Liver (tissue), 3 donors: Measurements from ENCODE around the gene CDKN2C.

Experiments
- ATF3 ChIP-seq: IDR thresholded peaks from 2 replicates; pipeline ENCODE4 v1.6.1; 2016; ENCODE audit warnings: antibody characterized with exemption
- EGR1 ChIP-seq, 2 donors: IDR thresholded peaks; 2 replicates each; pipeline ENCODE4 v1.6.1; 2016 to 2018; ENCODE audit warnings: antibody characterized with exemption in 2 of 2, low read depth in 2 of 2
- GABPA ChIP-seq, 2 donors: IDR thresholded peaks in 1 of 2; conservative IDR thresholded peaks in 1 of 2; 2 replicates each; pipeline ENCODE4 v1.6.1; 2016; ENCODE audit warnings: antibody characterized with exemption in 2 of 2, mild to moderate bottlenecking in 1 of 2, moderate library complexity in 1 of 2
- JUND ChIP-seq, 2 donors: IDR thresholded peaks; 2 replicates each; pipeline ENCODE4 v1.6.1; 2016; ENCODE audit warnings: antibody characterized with exemption in 2 of 2
- MAX ChIP-seq: IDR thresholded peaks from 2 replicates; pipeline ENCODE4 v1.6.1; 2016; ENCODE audit warnings: antibody characterized with exemption
- SP1 ChIP-seq: IDR thresholded peaks from 2 replicates; pipeline ENCODE4 v1.6.1; 2018; ENCODE audit warnings: antibody characterized with exemption, mild to moderate bottlenecking
- TAF1 ChIP-seq: conservative IDR thresholded peaks from 2 replicates; pipeline ENCODE4 v1.6.1; 2016; ENCODE audit warnings: antibody characterized with exemption, mild to moderate bottlenecking
- YY1 ChIP-seq: IDR thresholded peaks from 2 replicates; pipeline ENCODE4 v1.6.1; 2016; ENCODE audit warnings: antibody characterized with exemption, mild to moderate bottlenecking
- ZBTB33 ChIP-seq: IDR thresholded peaks from 2 replicates; pipeline ENCODE4 v1.6.1; 2016; ENCODE audit warnings: antibody characterized with exemption
- TF ChIP-seq, protein P1 (sequence below): fragments of 150-350 bp; IDR thresholded peaks from 2 replicates; pipeline ENCODE4 v1.5.1; 2017; ENCODE audit warnings: improper control_type of control experiment, low read depth, low read length; ENCODE audit not compliant: missing input control
- TF ChIP-seq, protein P2 (sequence below): IDR thresholded peaks from 2 replicates; pipeline ENCODE4 v1.6.1; 2016; ENCODE audit warnings: antibody characterized with exemption, mild to moderate bottlenecking
- donor health status: healthy.
- donor health status: healthy.

DNA sequence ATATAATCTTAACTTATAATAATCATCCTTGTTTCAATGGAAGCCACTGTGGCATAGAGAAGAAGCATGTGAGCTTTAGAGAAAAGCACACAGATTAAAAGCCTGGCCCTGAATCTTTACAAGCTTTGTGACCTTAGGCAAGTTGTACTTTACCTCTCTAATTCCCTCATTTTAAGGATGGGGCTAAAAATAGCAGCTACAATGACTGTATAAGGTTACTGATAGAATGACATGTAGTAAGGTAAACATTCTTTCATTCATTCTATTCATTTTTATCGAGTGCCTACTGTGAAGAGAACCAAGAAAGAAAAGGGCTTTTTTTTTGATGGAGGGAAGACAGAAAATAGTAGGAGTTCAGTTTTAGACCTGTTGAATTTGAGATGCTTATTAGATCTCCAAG is 25.6 kb downstream of the CDKN2C start:
- TF ChIP-seq, protein P1, sequence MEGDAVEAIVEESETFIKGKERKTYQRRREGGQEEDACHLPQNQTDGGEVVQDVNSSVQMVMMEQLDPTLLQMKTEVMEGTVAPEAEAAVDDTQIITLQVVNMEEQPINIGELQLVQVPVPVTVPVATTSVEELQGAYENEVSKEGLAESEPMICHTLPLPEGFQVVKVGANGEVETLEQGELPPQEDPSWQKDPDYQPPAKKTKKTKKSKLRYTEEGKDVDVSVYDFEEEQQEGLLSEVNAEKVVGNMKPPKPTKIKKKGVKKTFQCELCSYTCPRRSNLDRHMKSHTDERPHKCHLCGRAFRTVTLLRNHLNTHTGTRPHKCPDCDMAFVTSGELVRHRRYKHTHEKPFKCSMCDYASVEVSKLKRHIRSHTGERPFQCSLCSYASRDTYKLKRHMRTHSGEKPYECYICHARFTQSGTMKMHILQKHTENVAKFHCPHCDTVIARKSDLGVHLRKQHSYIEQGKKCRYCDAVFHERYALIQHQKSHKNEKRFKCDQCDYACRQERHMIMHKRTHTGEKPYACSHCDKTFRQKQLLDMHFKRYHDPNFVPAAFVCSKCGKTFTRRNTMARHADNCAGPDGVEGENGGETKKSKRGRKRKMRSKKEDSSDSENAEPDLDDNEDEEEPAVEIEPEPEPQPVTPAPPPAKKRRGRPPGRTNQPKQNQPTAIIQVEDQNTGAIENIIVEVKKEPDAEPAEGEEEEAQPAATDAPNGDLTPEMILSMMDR: no peak
- TF ChIP-seq YY1 (no peak), EGR1 (IDR thresholded peaks at IDR 0.05; ENCODE audit: low read depth in 2 of 2) (no peak), ZBTB33 (no peak), ATF3 (no peak), GABPA (IDR thresholded peaks at IDR 0.05 in 1 of 2, conservative IDR thresholded peaks at IDR 0.05 in 1 of 2) (no peak), SP1 (no peak), TAF1 (no peak), MAX (no peak), JUND (IDR thresholded peaks at IDR 0.05) (no peak)
- TF ChIP-seq, protein P2, sequence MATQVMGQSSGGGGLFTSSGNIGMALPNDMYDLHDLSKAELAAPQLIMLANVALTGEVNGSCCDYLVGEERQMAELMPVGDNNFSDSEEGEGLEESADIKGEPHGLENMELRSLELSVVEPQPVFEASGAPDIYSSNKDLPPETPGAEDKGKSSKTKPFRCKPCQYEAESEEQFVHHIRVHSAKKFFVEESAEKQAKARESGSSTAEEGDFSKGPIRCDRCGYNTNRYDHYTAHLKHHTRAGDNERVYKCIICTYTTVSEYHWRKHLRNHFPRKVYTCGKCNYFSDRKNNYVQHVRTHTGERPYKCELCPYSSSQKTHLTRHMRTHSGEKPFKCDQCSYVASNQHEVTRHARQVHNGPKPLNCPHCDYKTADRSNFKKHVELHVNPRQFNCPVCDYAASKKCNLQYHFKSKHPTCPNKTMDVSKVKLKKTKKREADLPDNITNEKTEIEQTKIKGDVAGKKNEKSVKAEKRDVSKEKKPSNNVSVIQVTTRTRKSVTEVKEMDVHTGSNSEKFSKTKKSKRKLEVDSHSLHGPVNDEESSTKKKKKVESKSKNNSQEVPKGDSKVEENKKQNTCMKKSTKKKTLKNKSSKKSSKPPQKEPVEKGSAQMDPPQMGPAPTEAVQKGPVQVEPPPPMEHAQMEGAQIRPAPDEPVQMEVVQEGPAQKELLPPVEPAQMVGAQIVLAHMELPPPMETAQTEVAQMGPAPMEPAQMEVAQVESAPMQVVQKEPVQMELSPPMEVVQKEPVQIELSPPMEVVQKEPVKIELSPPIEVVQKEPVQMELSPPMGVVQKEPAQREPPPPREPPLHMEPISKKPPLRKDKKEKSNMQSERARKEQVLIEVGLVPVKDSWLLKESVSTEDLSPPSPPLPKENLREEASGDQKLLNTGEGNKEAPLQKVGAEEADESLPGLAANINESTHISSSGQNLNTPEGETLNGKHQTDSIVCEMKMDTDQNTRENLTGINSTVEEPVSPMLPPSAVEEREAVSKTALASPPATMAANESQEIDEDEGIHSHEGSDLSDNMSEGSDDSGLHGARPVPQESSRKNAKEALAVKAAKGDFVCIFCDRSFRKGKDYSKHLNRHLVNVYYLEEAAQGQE: no peak
